NCI-H510A treated with DMSO at 0.1 percent for 48 hours (cell line): ENCODE data around the gene ERCC2.
"Not testable (repeated sequence)": the region's sequence is repeated elsewhere in the genome, so short reads cannot be mapped to it uniquely, and the experiment has no call there.

Experiments
- DNase-seq: peaks from one replicate; lab custom pipeline; 2025; lab: John Stamatoyannopoulos, UW

Gene ERCC2

GRCh38 chr19:45370410-45371204 lies at the start of gene ERCC2:
ERCC2 (minus strand) TSS chr19:45370573; CDS start chr19:45370540, 33 bp downstream.
- DNase-seq, result peak; percentile 96

GRCh38 chr19:45419895-45420294 lies 49.5 kb upstream of the ERCC2 start:
- no peak for DNase-seq

GRCh38 chr19:45419396-45419795 lies 49.0 kb upstream of the ERCC2 start:
- no peak for DNase-seq

GRCh38 chr19:45418802-45419201 lies 48.4 kb upstream of the ERCC2 start:
- DNase-seq, result no peak

- DNase-seq, result no peak
These were observed 46.8 kb upstream of the ERCC2 start for GRCh38 chr19:45417151-45417550.

- no peak for DNase-seq
These were observed 44.1 kb upstream of the ERCC2 start for GRCh38 chr19:45414468-45414867.

GRCh38 chr19:45413497-45413896 lies 43.1 kb upstream of the ERCC2 start:
- no peak for DNase-seq

- DNase-seq, result not testable (repeated sequence)
These were observed 40.0 kb upstream of the ERCC2 start for GRCh38 chr19:45410330-45410729.

GRCh38 chr19:45409557-45409920 lies 39.2 kb upstream of the ERCC2 start:
- no peak for DNase-seq

- no peak for DNase-seq
These were observed 38.6 kb upstream of the ERCC2 start for GRCh38 chr19:45408830-45409556.

GRCh38 chr19:45408121-45408520 lies 37.7 kb upstream of the ERCC2 start:
- DNase-seq, result no peak

GRCh38 chr19:45407585-45407984 lies 37.2 kb upstream of the ERCC2 start:
- not testable (repeated sequence) for DNase-seq

- DNase-seq, result no peak
These were observed 36.7 kb upstream of the ERCC2 start for GRCh38 chr19:45407091-45407375.

- DNase-seq, result peak; percentile 97
These were observed 36.1 kb upstream of the ERCC2 start, which contains the start of gene POLR1G for GRCh38 chr19:45406226-45407090. POLR1G (plus strand) TSS chr19:45406644; CDS start chr19:45406697, 53 bp downstream.

- peak; percentile 96 for DNase-seq
These were observed 35.3 kb upstream of the ERCC2 start for GRCh38 chr19:45405435-45406225.

GRCh38 chr19:45404557-45405434 lies 34.4 kb upstream of the ERCC2 start, which contains the start of gene PPP1R13L:
PPP1R13L (minus strand) TSS chr19:45405069; CDS start chr19:45398318, 6,751 bp downstream.
- DNase-seq, result peak; percentile 86

- DNase-seq, result peak; percentile 45
These were observed 33.6 kb upstream of the ERCC2 start for GRCh38 chr19:45403781-45404556.

- DNase-seq, result no peak
These were observed 32.9 kb upstream of the ERCC2 start for GRCh38 chr19:45403272-45403671.

GRCh38 chr19:45402298-45403061 lies 32.1 kb upstream of the ERCC2 start:
- DNase-seq, result no peak
